Thymus (tissue), 11 donors: ENCODE results near the gene USP7. TPM values are rescaled to one million over a fixed set of nuclear protein-coding genes. Genes with fewer than 3 reads are reported as not detected.
"Not testable (repeated sequence)": the region's sequence is repeated elsewhere in the genome, so short reads cannot be mapped to it uniquely, and the experiment has no call there.

Source experiments
- DNase-seq, 9 donors: peaks; one replicate each; pipeline ENCODE4 v3.0.0-alpha.2; 2013; ENCODE audit warnings: low spot score in 9 of 9, low read depth in 6 of 9, missing footprints in 1 of 9
- H3K27ac ChIP-seq, 2 donors: one replicate each; pipeline ENCODE4 v1.5.1; 2013; ENCODE audit warnings: control low read depth in 1 of 2, low read depth in 1 of 2, low read length in 1 of 2, mild to moderate bottlenecking in 1 of 2, moderate library complexity in 1 of 2
- H3K27me3 ChIP-seq, 2 donors: one replicate each; pipeline ENCODE4 v1.5.1; 2013; ENCODE audit warnings: low read length in 1 of 2; ENCODE audit not compliant: control insufficient read depth in 2 of 2, insufficient read depth in 1 of 2
- H3K36me3 ChIP-seq, 2 donors: one replicate each; pipeline ENCODE4 v1.5.1; 2013; ENCODE audit warnings: low read length in 1 of 2, mild to moderate bottlenecking in 1 of 2, moderate library complexity in 1 of 2; ENCODE audit not compliant: control insufficient read depth in 2 of 2, insufficient read depth in 2 of 2
- H3K4me1 ChIP-seq, 2 donors: one replicate each; pipeline ENCODE4 v1.5.1; 2013; ENCODE audit warnings: low read length in 2 of 2; ENCODE audit not compliant: control insufficient read depth in 2 of 2, insufficient read depth in 2 of 2
- H3K4me3 ChIP-seq, 2 donors: one replicate each; pipeline ENCODE4 v1.5.1; 2013; ENCODE audit warnings: low read length in 2 of 2, control low read depth in 1 of 2, mild to moderate bottlenecking in 1 of 2
- H3K9me3 ChIP-seq, 2 donors: one replicate each; pipeline ENCODE4 v1.5.1; 2013; ENCODE audit warnings: low read length in 1 of 2, mild to moderate bottlenecking in 1 of 2; ENCODE audit not compliant: control insufficient read depth in 2 of 2, insufficient read depth in 1 of 2
- WGBS: extraction: QIAGEN DNeasy Blood & Tissue Kit; methylation state at CpG from one replicate; pipeline ENCODE4 v1.1.7; 2013; 5-methylcytosine and 5-hydroxymethylcytosine counted together
- polyA plus RNA-seq: library from polyadenylated mRNA; stranded (reverse); fragments of 200-250 nt; gene quantifications from one replicate; pipeline ENCODE4 v1.2.3, GENCODE V29; 2013
- total RNA-seq: library from RNA; stranded (reverse); fragments of 120-200 nt; gene quantifications from one replicate; pipeline ENCODE4 v1.2.4, GENCODE V29; 2013
- donor health status: healthy.

USP7 gene
- total and polyA plus RNA-seq, 2 donors, result 58.3 to 75.1 TPM

DNA sequence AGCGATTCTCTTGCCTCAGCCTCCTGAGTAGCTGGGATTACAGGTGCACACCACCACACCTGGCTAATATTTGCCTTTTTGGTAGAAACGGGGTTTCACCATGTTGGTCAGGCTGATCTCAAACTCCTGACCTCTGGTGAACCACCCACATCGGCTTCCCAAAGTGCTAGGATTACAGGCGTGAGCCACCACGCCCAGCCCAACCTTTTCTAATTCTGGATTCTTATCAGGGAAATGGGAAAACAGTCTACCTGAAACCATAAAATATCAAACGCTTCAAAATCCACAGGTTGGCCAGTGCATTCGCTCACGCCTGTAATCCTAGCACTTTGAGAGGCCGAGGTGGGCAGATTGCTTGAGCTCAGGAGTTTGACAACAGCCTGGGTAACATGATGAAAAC, 4.3 kb upstream of the USP7 start:
- H3K36me3 ChIP-seq, H3K9me3 ChIP-seq, H3K27me3 ChIP-seq, DNase-seq, H3K27ac ChIP-seq, H3K4me1 ChIP-seq, H3K4me3 ChIP-seq: not testable (repeated sequence)
- 96% methylated on average over 9 of the region's 9 CpGs for WGBS

DNA sequence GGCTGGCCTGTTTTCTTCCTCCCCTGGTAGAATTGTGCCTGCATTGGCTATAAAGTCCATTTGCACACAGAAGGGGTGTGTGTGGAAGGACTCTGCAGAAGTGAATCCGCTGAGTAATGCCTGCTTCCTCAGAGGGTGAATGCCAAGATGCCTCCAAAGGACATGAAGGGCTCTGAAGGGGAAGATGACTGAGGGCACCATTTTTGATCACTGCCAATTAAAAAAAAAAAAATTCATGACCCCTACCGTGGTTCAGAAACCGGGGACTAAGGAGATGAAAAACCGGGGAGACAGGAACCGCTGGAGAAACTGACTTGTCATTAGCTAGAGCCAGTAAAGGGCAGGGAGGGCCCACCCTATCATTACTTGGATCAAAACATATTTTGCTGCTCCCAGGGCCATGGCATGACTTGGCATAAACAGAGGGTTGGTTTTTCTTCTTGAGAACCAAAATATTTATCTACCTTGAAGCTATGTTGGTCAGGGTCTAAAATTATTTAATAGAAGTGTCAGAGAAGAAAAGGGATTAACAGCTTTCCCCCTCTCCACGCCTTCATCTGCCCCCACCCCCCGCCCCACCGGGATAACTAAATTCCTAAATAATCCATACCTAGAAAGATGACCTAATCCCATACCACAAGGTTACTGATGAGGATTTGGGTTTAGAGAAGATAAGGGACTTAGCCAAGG, 3.6 kb upstream of the USP7 start:
- H3K27me3 ChIP-seq, result no peaks in the 10 kb centered on the region
- no peaks in the 10 kb centered on the region for H3K9me3 ChIP-seq
- H3K4me1 ChIP-seq, result peaks cover 6 to 9% of the 10 kb centered on the region in 2 donors
- WGBS, result 50% methylated on average over 8 of the region's 8 CpGs
- H3K36me3 ChIP-seq, result no peaks in the 10 kb centered on the region
- DNase-seq, result no peak
- H3K4me3 ChIP-seq, result no peak overlapping the region
- no peak overlapping the region for H3K27ac ChIP-seq

DNA sequence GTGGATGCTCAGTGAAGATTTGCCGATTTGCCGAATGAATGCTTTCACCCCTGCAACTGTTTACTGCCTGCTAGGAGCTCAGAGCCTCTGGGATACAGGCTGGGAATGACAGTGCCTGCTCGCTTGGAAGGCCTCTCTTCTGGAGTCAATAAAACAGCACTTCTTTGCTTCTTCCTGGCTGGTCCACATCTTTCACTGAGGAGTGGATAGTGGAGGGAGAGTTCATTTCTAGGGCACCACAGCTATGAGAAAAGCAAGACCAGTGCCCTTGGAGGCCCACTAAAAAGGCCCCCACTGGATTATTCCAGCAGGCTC, 3.1 kb upstream of the USP7 start:
- no peaks in the 10 kb centered on the region for H3K9me3 ChIP-seq

DNA sequence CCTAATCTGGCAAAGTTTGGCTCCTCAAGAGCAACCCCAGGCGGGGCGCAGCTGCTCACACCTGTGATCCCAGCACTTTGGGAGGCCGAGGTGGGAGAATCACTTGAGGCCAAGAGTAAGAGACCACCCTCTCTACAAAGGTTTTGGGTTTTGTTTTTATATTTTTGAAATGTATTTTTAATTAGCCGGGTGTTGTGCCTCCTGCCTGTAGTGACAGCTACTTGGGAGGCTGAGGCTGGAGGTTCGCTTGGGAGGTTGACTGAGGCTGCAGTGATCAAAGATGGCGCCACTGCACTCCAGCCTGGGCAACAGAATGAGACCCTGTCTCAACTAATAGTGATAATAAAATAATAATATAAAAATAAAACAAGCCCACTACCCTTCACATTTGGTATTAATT, 756 bp upstream of the USP7 start:
- Histone ChIP-seq H3K27me3 (no peaks in the 10 kb centered on the region), H3K4me3 (peak overlapping the region; percentile 59 to 95), H3K27ac (peak overlapping the region; percentile 51 to 77), H3K4me1 (peaks cover 20 to 31% of the 10 kb centered on the region in 2 donors), H3K9me3 (no peaks in the 10 kb centered on the region), H3K36me3 (peaks cover 0 to 4% of the 10 kb centered on the region in 2 donors)
- 68% methylated on average over 6 of the region's 6 CpGs for WGBS
- DNase-seq, result no peak

More for the DNA sequence above, 3.1 kb upstream of the USP7 start:
- 95% methylated on average over 3 of the region's 3 CpGs for WGBS
- Histone ChIP-seq H3K27ac (no peak overlapping the region), H3K27me3 (no peaks in the 10 kb centered on the region), H3K4me1 (peaks cover 10% of the 10 kb centered on the region in 2 donors), H3K36me3 (peaks cover 0 to 3% of the 10 kb centered on the region in 2 donors), H3K4me3 (no peak overlapping the region)
- DNase-seq, result no peak

DNA sequence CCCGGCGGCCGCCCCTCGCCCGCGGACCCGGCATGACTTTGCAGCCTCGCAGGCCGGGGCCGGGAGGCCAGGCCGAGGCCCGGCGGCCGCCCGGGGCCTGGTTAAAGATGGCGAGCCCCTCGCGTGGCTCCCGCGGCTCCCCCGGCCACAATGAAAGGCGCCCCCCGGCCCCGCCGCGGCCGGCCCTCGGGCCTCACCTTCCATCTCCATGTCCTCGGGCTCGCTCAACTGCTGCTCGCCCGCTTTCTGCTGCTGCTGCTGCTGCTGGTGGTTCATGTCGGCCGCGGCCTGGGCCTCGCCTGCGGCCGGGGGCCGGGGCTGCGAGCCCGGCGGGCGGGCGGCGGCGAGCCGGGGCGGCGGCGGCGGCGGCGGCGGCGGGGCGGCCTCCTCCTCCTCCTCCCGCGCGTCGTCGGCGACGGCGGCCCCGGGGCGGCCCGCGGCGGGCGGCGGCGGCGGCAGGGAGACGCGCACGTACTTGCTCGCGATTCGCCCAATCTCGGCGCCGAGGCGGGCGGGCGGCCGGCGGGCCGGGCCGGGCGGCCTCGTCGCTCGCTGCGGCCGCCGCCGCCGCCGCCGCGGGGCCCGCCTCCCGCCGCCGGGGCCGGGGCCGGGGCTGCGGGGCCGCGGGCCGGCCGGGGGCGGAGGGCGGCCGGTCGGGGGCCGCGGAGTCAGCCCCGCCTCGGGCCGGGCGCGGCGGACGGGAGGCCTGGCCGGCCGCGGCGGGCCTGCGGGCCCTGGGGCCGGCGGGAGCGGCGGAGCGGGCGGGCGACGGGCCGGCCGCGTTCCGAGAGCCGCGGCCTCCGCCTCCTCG, 491 bp downstream of the USP7 start:
- peak in 2 of 9 donors; percentile 29 to 51 for DNase-seq
- peaks cover 0 to 4% of the 10 kb centered on the region in 2 donors for H3K36me3 ChIP-seq
- peak overlapping the region; percentile 97 to 99 for H3K27ac ChIP-seq
- H3K9me3 ChIP-seq, result no peaks in the 10 kb centered on the region
- H3K4me3 ChIP-seq, result peak overlapping the region; percentile 76 to 95
- H3K27me3 ChIP-seq, result no peaks in the 10 kb centered on the region
- H3K4me1 ChIP-seq, result peaks cover 26 to 44% of the 10 kb centered on the region in 2 donors
- WGBS, result under 1% methylated on average over 146 of the region's 146 CpGs

DNA sequence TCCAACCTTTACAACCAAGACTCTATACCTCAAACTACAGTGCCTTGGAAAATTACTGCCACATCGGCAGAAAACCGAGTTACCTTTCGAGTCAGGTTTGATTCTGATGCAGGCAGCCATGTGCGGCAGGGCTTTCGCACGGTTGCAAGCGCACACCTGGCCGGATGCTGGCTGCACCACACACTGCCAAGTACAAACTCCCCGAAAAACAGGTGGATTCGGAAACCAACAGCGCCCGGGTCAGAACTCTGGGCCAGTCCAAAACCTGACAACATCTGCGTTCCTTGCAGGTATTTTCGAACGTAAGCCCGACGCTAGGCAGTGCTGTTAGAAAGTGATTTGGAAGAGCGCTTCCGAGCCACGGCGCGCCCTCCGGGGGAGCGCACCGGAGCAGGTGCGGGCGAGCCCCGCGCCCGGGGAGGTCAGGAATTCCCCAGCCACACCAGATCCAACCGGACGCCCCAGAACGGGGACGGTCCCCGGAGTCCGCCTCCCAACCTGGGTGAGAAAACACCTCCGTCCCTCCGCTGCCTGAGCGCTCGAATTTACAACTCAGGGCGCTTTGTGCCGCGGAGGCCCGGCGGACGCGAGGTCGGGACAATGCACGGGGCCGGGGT, 1.2 kb downstream of the USP7 start:
- Histone ChIP-seq H3K9me3 (no peaks in the 10 kb centered on the region), H3K36me3 (peaks cover 0 to 4% of the 10 kb centered on the region in 2 donors), H3K27ac (peak overlapping the region; percentile 97 to 99), H3K4me3 (peak overlapping the region; percentile 76 to 95), H3K27me3 (no peaks in the 10 kb centered on the region), H3K4me1 (peaks cover 31 to 51% of the 10 kb centered on the region in 2 donors)
- WGBS, result under 1% methylated on average over 50 of the region's 50 CpGs
- DNase-seq, result peak in 8 of 9 donors; percentile 74 to 92 (median 84)

DNA sequence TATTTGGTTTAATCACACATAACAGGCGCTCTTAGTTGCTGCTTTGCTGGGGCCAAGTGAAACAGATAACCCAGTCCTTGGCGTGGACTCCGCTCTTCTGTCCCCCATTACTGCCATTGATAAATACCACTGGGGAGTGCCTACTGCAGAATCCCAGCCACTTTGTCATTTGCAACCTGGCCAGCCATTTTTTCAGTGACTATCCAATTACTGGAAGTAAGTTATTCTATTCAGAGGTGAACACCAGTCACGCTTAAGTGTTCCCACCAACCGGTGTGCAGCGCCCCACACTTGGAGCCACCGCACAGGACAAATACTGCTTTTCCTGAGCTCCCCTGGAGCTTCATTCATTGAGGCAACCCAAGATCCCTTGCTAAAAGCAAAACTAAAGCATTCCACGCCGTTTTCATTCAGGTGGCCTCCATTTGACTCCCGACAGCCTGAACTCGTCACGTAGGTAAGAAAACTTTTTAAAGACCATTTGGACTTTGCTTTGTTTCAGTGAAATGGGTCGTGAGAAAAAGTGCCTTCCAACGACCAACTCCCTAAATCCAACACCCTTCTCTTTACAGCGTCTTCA, 1.8 kb downstream of the USP7 start:
- Histone ChIP-seq H3K4me3 (peak overlapping the region; percentile 76 to 95), H3K4me1 (peaks cover 37 to 54% of the 10 kb centered on the region in 2 donors), H3K27ac (peak overlapping the region; percentile 97 to 99), H3K36me3 (peaks cover 0 to 4% of the 10 kb centered on the region in 2 donors), H3K27me3 (no peaks in the 10 kb centered on the region), H3K9me3 (no peaks in the 10 kb centered on the region)
- WGBS, result 25% methylated on average over 15 of the region's 15 CpGs
- peak in 1 of 9 donors; percentile 27 for DNase-seq

DNA sequence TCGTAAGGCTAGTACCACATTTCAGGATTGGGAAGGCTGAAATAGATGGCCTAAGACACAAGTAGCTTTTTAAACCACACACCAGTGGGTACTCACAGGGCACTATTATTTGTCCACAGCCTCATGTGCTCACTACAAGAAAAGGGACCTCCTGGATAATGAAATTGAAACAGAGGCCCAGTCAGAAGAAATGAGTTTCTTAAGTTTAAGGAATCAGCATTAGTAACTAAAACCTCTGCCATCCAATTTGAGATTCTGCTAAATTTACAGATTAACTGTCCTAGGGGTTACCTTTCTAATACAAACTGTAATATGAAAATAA, 3.0 kb downstream of the USP7 start:
- no peaks in the 10 kb centered on the region for H3K9me3 ChIP-seq
- peak overlapping the region; percentile 75 to 99 for H3K27ac ChIP-seq
- peaks cover 48 to 65% of the 10 kb centered on the region in 2 donors for H3K4me1 ChIP-seq
- WGBS, result 79% methylated on average over 1 of the region's 1 CpG
- no peak for DNase-seq
- H3K36me3 ChIP-seq, result peaks cover 0 to 4% of the 10 kb centered on the region in 2 donors
- peak overlapping the region; percentile 40 to 47 for H3K4me3 ChIP-seq
- H3K27me3 ChIP-seq, result no peaks in the 10 kb centered on the region
